ENCODE data around the gene GRID2. TPM values are rescaled to one million over a fixed set of nuclear protein-coding genes. Genes with fewer than 3 reads are reported as not detected.

GRID2 gene
- total RNA-seq, 2 donors from 2014 or later, result not detected

- Histone ChIP-seq H3K36me3 (no peaks in the 10 kb centered on the region), H3K27me3 (no peaks in the 10 kb centered on the region), H3K4me3 (no peak overlapping the region), H3K4me1 (no peaks in the 10 kb centered on the region), H3K9me3 (no peaks in the 10 kb centered on the region), H3K9ac (ENCODE audit: low read depth in 2 of 2, low read length in 2 of 2) (no peak overlapping the region), H3K27ac (no peak overlapping the region)
- no peak for DNase-seq
- intact Hi-C loops (cut with DNase I), result no loop called here
- no peak for TF ChIP-seq CTCF (IDR thresholded peaks at IDR 0.05)
Measured at GRCh38 chr4:92646826-92647225, 343.1 kb downstream of the GRID2 start.

GRCh38 chr4:92651536-92651935, 347.8 kb downstream of the GRID2 start:
- H3K4me1 ChIP-seq, result no peaks in the 10 kb centered on the region
- H3K27me3 ChIP-seq, result no peaks in the 10 kb centered on the region
- H3K4me3 ChIP-seq, result no peak overlapping the region
- DNase-seq, result no peak
- no peak overlapping the region for H3K27ac ChIP-seq
- intact Hi-C loops (cut with DNase I), result no loop called here
- no peaks in the 10 kb centered on the region for H3K36me3 ChIP-seq
- H3K9me3 ChIP-seq, result no peaks in the 10 kb centered on the region
- no peak for TF ChIP-seq CTCF (IDR thresholded peaks at IDR 0.05)
- no peak overlapping the region for H3K9ac ChIP-seq (ENCODE audit: low read depth in 2 of 2, low read length in 2 of 2)

- Histone ChIP-seq H3K9me3 (no peaks in the 10 kb centered on the region), H3K36me3 (no peaks in the 10 kb centered on the region), H3K4me1 (no peaks in the 10 kb centered on the region), H3K27ac (no peak overlapping the region), H3K4me3 (no peak overlapping the region), H3K9ac (ENCODE audit: low read depth in 2 of 2, low read length in 2 of 2) (no peak overlapping the region), H3K27me3 (no peaks in the 10 kb centered on the region)
- no peak for TF ChIP-seq CTCF (IDR thresholded peaks at IDR 0.05)
- intact Hi-C loops (cut with DNase I), result no loop called here
- no peak for DNase-seq
Measured at GRCh38 chr4:92654084-92654483, 350.3 kb downstream of the GRID2 start.

GRCh38 chr4:92657695-92658094, 353.9 kb downstream of the GRID2 start:
- no peaks in the 10 kb centered on the region for H3K36me3 ChIP-seq
- no peaks in the 10 kb centered on the region for H3K9me3 ChIP-seq
- H3K27me3 ChIP-seq, result no peaks in the 10 kb centered on the region
- no peaks in the 10 kb centered on the region for H3K4me1 ChIP-seq
- intact Hi-C loops (cut with DNase I), result no loop called here
- no peak overlapping the region for H3K27ac ChIP-seq
- H3K4me3 ChIP-seq, result no peak overlapping the region
- TF ChIP-seq CTCF (IDR thresholded peaks at IDR 0.05), result no peak
- no peak for DNase-seq
- no peak overlapping the region for H3K9ac ChIP-seq (ENCODE audit: low read depth in 2 of 2, low read length in 2 of 2)

- H3K4me3 ChIP-seq, result no peak overlapping the region
- no peak overlapping the region for H3K9ac ChIP-seq (ENCODE audit: low read depth in 2 of 2, low read length in 2 of 2)
- no peak overlapping the region for H3K27ac ChIP-seq
- H3K9me3 ChIP-seq, result no peaks in the 10 kb centered on the region
- intact Hi-C loops (cut with DNase I), result no loop called here
- no peak for DNase-seq
- no peak for TF ChIP-seq CTCF (IDR thresholded peaks at IDR 0.05)
- no peaks in the 10 kb centered on the region for H3K27me3 ChIP-seq
- H3K4me1 ChIP-seq, result no peaks in the 10 kb centered on the region
- H3K36me3 ChIP-seq, result no peaks in the 10 kb centered on the region
Measured at GRCh38 chr4:92658318-92658717, 354.6 kb downstream of the GRID2 start.

GRCh38 chr4:92677805-92678204, 374.0 kb downstream of the GRID2 start:
- no peak overlapping the region for H3K9ac ChIP-seq (ENCODE audit: low read depth in 2 of 2, low read length in 2 of 2)

More at GRCh38 chr4:92677805-92678204, 374.0 kb downstream of the GRID2 start:
- no peaks in the 10 kb centered on the region for H3K36me3 ChIP-seq
- DNase-seq, result no peak
- H3K9me3 ChIP-seq, result no peaks in the 10 kb centered on the region
- no peak overlapping the region for H3K4me3 ChIP-seq
- H3K27me3 ChIP-seq, result no peaks in the 10 kb centered on the region
- TF ChIP-seq CTCF (IDR thresholded peaks at IDR 0.05), result no peak
- intact Hi-C loops (cut with DNase I), result no loop called here
- no peak overlapping the region for H3K27ac ChIP-seq
- H3K4me1 ChIP-seq, result no peaks in the 10 kb centered on the region
